Inflammatory macrophage treated with lipopolysaccharide for 4 hours (primary cell): Measurements from ENCODE around the gene CHD3.

Source experiments
- DNase-seq: peaks from one replicate; pipeline ENCODE4 v3.0.0-alpha.2; 2020

The CHD3 gene

DNA sequence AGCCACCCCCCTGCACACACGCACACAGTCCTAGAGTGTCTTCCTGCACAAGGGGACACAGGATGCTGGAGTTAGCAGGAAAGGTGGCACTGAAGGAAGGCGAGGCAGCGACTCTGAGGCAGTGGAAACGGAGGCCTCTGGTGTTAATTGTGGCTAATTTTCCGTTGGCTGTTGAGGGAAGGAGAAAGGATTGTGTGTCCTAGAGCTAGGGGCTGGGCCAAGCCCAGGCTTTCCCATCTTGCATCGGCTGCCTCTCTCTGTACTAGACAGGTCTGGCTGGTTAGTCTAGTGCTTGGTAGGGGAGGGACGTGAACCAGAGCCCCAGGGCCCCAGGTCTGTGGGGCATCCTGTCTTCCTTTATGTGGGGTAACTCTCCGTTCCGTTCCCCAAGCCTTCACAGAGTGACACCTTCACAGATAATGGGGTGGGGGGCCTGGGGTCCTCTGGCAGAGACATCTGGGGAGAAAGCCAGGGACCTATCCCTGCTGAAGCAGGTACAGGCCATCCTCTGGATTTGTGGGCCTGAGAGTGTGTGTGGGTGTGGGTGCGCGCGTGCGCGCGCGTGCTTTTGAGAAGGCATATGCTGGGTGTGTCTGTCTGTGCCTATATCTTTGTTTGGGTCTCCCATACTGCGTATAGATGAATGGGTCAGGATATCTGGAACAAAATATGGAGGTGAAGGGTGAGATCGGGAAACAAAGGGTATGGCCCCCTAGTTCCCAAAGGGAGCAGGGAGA is at the start of gene CHD3:
Gene CHD3 (plus strand): TSS at position 606 of the 737 bp plus-strand sequence. CDS start 212 bp downstream, outside the sequence.
- no peak for DNase-seq

DNA sequence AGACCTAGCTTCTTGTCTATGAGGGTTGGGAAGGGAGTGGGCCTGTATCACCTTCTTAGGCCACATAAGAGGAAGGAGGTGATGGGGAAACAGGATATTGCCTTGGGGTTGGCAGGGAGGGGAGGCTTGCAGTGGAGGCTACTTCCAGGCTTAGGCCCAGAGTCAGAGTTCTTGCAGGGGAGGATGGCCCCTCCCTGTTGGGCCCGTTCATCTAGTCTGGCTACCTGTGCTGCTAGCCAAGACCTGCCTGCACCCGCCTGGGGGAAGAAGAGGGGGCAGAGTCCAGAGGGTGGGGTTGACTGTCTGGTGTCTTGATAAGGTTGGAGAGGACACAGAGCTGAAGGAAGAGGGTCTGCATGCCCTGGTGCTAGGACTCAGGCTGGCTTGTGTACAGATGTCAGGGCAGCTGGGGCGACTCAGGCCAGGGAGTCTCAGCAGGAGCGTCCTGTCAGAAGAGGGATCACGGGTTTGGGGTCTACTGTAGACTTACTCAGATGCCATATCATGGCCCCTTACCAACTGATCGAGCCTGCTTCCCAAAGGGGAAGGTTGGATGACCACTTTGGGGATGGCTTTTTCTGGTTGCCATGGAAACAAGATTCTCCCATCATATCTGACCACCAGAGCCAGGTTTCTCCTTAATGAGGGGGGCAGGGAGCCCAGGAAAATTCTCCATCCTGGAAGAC is 49.3 kb upstream of the CHD3 start:
- peak; percentile 70 for DNase-seq

DNA sequence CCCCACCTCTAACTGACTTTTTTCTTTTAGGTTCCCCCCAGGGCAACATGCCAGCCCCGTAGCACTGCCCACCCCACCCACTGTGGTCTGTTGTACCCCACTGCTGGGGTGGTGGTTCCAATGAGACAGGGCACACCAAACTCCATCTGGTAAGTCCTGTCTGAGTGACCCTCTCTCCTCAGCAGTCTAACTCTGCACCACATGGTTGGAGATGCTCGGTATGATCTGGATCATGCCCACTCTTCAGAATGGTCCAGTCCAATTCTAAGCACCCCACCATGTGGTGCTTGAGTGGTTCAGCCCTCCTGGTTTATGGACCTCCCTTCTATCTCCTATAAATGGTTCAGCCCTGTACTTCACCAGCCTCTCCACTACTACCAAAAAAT is 48.7 kb upstream of the CHD3 start:
- peak; percentile 36 for DNase-seq

DNA sequence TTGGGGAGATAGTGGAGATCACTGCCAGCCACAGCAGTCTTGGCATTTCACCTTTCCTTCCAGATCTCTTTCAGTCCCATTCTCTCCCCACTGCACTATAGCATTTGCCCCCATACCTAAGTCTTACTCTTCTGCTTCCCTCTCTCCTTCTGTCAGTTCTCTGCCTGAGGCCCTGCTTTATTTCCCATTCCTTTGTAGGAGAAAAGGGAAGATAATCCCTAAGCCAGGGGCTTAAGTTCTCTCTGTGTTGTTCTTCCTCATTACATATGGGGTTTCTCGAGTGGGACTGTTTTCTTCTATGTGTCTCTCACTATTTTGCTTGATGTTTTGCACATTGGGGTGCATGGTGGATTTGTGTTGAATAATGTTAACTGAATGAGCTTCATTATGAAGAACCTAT is 48.1 kb upstream of the CHD3 start:
- DNase-seq, result no peak

DNA sequence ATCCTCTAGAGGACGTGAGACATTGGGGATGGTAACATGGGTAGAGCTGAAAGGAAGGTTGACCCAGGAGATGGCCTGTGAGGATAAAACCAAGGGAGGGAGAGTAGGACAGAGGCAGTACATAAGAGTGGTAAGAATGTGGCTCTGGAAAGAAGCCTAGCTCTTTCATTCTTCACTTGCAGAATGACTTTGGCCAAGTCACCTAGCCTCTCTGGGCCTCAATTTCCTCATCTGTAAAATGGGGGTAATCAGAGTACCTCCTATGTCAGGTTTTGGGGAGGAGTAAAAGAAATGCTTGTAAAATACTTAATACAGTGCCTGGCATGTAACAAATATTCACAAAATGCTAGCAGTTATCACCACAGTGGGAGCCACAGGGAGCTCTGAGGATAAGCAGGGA is 47.7 kb upstream of the CHD3 start:
- DNase-seq, result no peak

DNA sequence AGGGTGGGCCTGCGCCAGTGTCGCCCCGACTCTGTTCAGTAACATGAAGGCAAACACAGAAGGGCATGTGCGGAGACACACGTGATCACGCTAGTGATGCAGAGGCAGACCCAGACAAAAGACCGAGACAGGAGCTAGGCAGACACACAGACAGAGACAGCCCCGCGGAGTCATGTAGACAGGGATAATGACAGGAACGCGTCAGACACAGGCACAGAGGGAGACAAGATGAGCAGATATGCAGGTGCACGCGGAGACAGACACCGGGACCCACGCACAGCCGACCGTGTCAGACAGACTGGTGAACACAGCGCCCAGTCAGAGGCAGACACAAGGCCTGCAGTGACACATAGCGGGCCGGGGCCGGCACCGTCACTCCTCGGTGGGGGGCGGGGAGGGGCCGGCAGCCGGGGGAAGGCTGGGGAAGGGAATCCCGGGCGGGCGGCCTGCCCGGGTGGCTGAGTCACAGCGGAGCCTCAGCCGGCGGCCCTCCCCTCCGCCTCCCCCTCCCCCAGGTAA is 47.1 kb upstream of the CHD3 start:
- peak; percentile 94 for DNase-seq

DNA sequence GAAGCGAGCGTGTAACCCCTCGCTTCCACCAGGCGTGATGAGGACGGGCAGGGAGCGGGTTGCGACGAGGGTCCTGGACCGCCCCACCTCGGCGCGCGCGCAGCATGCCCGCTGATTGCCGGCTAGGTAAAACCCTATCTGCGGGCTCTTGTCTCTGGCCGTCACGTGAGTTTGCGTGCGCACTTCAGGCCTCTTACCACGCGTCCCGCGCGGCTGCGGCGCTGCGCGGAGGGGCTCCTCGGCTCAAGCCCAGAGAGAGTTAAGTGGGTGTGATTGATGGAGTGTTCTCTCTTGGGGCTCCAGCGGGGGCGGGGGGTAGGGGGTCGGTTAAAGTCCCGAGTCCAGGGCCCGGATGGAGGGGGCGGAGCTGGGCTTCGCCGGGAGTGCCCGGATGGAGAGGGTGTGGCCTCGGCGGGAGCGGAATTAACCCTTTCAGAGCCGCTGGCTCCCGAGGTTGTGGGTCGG is 46.6 kb upstream of the CHD3 start:
- DNase-seq, result peak; percentile 87

DNA sequence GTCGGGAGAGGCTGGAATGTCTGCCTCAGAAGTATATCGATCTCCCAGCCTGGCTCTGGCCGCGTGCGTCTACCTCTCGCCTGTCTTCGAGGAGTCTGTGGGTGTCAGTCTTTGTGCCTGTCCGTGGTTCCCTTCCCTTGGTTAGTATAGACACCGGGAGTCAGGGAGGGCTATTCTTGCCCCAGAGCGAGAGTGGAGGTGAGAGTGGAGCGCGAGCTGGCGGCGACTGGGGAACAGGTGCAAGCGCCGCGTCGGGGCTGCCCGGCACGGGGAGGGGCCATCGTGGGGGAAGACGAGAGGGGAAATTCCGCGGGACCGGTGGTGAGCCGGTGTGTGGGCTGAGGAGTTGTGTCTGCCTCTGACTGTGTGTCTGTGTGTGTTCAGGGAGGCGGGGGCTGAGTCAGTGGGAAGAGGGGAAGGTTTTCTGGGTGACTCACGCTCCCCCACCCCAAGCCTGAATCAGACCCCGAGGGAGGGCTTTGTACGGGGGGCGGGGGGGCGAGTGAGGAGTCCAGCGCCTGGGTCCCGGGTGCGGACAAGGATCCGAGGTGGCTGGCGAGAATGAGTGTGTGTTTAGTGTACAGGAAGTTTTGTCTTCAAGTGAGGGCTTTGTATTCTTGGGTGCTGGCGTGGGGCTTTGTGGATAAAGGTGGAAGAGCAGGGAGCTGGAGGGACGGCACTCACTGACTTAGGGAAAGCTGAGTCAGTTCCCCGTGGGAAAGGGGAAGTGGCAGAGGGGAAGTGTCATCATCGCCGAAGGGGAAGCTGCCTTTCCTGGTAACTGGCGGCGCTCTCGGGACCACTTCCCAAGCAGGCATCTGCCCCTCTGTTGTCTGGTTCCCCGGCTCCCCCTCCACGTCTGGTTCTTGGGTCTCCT is 46.0 kb upstream of the CHD3 start:
- DNase-seq, result peak; percentile 99

DNA sequence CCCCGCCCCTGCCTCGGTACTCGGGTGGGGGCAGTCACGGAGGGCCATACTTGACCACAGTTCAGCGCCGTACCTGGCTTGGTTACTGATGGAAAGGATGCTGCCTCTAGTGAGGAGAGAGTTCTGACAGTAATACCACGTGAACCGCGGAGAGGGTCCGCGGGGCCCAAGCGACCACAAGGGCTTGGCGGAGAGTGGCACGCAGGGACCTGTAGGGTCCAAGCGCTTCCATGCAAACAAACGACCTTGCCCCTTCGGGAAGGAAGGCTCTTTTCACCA is 45.4 kb upstream of the CHD3 start:
- no peak for DNase-seq

DNA sequence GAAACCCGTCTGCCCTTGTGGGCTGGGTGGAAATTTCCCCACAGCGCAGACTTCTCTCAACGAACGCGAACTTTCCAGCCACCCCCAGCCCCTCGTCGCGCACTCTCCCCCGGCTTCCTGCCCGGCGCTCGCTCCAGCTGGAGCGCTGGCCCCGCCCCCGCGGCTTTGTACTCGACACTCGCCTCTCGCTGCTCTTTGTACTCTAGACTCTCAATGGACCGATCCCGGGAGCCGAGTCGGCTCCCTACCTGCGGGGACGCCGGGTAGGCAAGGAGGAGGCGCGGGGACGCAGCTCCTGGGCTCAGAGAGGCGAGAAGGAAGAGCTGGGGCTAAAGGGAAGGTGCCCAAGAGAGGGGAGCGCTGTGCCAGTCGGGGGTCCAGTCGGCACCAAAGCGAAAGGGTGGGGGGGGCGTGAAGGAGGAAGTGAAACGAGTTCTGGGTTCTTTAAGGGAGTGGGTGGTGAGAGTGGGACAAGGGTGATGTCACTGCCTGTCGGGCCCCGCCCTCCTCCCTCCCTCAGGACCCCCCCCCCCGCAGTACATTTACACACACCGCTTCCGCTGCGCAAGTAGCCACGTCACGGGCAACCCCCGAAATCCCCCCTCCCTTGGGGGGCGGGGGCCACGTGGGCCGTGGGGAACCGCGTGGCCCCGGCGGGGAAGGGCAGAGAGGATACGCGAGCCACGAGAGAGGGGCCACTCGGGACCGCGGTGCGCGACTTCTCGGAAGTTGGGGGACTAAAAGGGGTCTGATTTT is 44.9 kb upstream of the CHD3 start:
- DNase-seq, result peak; percentile 95

DNA sequence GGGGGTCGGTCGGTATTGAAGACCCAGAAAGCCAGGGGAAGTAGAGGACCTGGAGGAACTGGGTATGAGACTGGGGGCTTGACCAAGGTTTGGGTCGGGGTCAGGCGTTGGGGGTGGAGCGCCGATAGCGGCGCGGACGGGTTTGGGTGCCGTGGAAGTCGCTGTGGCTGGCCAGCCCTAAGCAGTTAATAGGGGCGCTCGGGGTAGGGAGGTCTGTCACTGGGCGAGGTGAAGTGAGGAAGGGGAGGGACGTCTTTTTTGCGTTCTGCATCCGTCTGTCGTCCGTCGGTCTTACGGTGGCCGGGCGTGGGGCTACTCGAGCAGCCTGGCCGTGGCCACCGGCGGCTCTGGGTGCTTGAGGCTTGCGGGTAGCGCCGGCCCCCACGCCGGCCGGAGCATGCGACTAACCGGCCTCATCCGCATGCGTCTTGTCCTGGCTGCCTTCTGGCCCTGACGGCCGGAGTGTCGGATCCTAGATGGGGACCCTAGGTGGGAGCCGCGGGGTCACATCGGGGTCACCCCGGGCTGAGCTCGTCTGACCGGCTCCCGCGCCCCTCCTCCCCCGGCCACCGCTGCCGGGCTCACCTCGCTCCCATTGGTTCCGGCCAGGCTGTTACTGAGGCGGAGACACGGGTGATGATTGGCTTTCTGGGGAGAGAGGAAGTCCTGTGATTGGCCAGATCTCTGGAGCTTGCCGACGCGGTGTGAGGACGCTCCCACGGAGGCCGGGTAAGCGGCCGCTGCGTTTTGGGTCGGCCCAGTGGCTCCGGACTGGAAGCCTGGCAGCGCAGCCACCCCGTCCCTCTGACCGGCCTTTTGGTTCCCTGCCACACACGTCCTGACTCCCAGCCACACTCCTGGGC is 44.1 kb upstream of the CHD3 start:
- peak; percentile 96 for DNase-seq

DNA sequence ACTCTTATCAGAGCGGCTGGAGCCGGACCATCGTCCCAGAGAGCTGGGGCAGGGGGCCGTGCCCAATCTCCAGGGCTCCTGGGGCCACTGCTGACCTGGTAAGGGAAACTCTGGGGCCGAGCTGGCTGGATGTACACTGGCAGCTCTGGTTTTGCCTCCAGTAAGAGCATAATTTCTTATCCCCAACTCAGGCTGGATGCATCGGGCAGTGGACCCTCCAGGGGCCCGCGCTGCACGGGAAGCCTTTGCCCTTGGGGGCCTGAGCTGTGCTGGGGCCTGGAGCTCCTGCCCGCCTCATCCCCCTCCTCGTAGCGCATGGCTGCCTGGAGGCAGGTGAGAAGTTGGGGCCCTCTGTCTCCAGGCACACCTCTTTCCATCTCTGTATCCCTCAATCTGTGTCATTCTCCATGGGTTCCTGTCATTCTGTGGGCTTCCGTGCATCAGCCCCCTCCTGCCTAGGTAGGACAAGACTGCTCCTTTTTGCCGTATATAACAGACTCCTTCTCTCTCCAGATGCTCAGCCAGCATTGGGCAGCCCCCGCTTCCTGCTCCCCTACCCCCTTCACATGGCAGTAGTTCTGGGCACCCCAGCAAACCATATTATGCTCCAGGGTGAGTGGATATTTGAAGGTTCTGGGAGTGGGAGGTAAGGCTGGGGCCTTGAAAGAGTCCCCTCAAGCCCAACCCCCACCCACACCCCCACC is 43.1 kb upstream of the CHD3 start:
- no peak for DNase-seq

DNA sequence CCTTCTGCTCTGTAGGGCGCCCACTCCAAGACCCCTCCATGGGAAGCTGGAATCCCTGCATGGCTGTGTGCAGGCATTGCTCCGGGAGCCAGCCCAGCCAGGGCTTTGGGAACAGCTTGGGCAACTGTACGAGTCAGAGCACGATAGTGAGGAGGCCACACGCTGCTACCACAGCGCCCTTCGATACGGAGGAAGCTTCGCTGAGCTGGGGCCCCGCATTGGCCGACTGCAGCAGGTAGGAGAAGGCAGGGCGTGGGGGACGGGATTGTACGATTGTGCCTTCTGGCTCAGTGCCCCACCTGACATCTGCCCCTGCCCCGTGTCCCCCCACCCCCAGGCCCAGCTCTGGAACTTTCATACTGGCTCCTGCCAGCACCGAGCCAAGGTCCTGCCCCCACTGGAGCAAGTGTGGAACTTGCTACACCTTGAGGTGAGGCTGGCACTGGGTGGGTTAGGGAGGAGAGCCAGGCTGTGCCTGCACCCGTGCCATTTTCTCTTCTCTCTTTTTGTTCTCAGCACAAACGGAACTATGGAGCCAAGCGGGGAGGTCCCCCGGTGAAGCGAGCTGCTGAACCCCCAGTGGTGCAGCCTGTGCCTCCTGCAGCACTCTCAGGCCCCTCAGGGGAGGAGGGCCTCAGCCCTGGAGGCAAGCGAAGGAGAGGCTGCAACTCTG is 42.4 kb upstream of the CHD3 start:
- DNase-seq, result no peak

DNA sequence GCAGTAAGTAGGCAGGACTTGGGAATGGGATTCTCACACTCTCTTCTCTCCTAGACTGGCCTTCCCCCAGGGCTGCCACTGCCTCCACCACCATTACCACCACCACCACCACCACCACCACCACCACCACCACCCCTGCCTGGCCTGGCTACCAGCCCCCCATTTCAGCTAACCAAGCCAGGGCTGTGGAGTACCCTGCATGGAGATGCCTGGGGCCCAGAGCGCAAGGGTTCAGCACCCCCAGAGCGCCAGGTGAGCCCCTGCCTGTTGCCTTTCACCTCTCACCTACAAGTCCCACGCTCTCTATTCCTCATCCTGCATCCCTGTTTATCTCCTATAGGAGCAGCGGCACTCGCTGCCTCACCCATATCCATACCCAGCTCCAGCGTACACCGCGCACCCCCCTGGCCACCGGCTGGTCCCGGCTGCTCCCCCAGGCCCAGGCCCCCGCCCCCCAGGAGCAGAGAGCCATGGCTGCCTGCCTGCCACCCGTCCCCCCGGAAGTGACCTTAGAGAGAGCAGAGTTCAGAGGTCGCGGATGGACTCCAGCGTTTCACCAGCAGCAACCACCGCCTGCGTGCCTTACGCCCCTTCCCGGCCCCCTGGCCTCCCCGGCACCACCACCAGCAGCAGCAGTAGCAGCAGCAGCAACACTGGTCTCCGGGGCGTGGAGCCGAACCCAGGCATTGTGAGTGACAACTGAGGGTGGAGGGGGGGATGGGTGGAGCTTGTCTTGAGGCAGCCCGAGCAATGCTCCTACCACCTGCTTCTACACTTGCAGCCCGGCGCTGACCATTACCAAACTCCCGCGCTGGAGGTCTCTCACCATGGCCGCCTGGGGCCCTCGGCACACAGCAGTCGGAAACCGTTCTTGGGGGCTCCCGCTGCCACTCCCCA is 41.6 kb upstream of the CHD3 start:
- no peak for DNase-seq

DNA sequence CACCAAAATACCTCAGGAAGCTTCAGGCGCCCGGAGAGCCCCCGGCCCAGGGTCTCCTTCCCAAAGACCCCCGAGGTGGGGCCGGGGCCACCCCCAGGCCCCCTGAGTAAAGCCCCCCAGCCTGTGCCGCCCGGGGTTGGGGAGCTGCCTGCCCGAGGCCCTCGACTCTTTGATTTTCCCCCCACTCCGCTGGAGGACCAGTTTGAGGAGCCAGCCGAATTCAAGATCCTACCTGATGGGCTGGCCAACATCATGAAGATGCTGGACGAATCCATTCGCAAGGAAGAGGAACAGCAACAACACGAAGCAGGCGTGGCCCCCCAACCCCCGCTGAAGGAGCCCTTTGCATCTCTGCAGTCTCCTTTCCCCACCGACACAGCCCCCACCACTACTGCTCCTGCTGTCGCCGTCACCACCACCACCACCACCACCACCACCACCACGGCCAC is 40.4 kb upstream of the CHD3 start:
- DNase-seq, result no peak

DNA sequence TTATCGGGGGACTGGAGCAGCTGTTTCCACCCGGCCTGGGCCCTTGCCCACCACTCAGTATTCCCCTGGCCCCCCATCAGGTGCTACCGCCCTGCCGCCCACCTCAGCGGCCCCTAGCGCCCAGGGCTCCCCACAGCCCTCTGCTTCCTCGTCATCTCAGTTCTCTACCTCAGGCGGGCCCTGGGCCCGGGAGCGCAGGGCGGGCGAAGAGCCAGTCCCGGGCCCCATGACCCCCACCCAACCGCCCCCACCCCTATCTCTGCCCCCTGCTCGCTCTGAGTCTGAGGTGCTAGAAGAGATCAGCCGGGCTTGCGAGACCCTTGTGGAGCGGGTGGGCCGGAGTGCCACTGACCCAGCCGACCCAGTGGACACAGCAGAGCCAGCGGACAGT is 39.9 kb upstream of the CHD3 start:
- no peak for DNase-seq

DNA sequence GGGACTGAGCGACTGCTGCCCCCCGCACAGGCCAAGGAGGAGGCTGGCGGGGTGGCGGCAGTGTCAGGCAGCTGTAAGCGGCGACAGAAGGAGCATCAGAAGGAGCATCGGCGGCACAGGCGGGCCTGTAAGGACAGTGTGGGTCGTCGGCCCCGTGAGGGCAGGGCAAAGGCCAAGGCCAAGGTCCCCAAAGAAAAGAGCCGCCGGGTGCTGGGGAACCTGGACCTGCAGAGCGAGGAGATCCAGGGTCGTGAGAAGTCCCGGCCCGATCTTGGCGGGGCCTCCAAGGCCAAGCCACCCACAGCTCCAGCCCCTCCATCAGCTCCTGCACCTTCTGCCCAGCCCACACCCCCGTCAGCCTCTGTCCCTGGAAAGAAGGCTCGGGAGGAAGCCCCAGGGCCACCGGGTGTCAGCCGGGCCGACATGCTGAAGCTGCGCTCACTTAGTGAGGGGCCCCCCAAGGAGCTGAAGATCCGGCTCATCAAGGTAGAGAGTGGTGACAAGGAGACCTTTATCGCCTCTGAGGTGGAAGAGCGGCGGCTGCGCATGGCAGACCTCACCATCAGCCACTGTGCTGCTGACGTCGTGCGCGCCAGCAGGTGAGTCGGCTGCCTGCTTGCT is 39.3 kb upstream of the CHD3 start:
- no peak for DNase-seq

DNA sequence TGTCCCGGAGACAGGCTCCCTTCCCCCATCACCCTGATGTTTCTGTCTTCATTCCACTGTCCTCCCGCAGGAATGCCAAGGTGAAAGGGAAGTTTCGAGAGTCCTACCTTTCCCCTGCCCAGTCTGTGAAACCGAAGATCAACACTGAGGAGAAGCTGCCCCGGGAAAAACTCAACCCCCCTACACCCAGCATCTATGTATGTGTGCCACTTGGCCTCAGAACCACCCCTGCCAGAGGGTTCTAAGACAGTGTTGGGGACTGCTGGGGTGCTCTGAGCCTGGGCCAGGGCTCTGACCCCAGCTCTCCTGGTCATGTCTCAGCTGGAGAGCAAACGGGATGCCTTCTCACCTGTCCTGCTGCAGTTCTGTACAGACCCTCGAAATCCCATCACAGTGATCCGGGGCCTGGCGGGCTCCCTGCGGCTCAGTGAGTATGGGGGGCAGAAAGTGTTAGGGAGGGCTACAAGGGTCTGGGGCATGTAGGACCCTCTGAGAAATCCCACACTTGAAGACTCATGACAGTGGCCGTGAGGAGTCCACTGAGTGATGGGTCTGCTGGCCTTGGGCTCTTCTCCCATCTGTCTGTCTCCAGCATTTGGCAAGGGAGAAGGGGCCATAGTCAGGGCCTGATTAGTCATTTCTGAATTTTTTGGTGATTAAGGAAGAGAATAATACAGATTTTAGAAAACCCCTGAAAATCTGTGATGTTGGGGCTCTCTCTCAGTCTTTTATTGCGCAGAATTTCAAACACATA is 38.7 kb upstream of the CHD3 start:
- no peak for DNase-seq
